Fibroblast of mammary gland (primary cell): Measurements from ENCODE around the gene SMYD3.

Experiments
- DNase-seq: peaks from one replicate; pipeline ENCODE4 v3.0.0-alpha.2; 2010; ENCODE audit warnings: low read depth
- H3K4me3 ChIP-seq: 2 replicates; pipeline ENCODE4 v1.5.1; 2011; ENCODE audit warnings: low read depth, mild to moderate bottlenecking, low read length, moderate library complexity; ENCODE audit not compliant: control insufficient read depth
- TF ChIP-seq, protein P1 (sequence below): conservative IDR thresholded peaks from 2 replicates; pipeline ENCODE4 v1.5.1; 2011; ENCODE audit warnings: low read depth, low read length, inconsistent platforms; ENCODE audit not compliant: control insufficient read depth, insufficient read depth

The SMYD3 gene

DNA sequence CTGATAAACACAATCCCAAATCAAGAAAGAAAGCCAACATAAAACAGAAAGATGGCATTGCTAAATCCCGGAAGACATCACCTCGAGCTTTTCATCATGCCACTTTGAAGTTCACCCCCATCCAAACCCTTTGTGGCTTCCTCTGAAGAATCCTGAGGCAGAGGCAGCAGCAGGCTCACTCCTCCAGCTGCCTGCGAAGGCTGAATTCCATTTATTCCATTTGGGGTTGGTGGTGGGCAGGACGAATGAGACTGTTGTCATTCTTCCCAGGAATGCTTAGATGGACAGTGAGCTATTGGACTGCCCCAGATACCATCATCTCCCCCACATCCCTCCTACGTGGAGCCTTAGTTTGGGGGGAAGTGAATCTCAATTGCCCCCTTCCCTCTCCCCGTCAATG lies 437.5 kb downstream of the SMYD3 start:
- no peak overlapping the region for H3K4me3 ChIP-seq
- TF ChIP-seq, protein P1, sequence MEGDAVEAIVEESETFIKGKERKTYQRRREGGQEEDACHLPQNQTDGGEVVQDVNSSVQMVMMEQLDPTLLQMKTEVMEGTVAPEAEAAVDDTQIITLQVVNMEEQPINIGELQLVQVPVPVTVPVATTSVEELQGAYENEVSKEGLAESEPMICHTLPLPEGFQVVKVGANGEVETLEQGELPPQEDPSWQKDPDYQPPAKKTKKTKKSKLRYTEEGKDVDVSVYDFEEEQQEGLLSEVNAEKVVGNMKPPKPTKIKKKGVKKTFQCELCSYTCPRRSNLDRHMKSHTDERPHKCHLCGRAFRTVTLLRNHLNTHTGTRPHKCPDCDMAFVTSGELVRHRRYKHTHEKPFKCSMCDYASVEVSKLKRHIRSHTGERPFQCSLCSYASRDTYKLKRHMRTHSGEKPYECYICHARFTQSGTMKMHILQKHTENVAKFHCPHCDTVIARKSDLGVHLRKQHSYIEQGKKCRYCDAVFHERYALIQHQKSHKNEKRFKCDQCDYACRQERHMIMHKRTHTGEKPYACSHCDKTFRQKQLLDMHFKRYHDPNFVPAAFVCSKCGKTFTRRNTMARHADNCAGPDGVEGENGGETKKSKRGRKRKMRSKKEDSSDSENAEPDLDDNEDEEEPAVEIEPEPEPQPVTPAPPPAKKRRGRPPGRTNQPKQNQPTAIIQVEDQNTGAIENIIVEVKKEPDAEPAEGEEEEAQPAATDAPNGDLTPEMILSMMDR, result no peak
- DNase-seq, result no peak

DNA sequence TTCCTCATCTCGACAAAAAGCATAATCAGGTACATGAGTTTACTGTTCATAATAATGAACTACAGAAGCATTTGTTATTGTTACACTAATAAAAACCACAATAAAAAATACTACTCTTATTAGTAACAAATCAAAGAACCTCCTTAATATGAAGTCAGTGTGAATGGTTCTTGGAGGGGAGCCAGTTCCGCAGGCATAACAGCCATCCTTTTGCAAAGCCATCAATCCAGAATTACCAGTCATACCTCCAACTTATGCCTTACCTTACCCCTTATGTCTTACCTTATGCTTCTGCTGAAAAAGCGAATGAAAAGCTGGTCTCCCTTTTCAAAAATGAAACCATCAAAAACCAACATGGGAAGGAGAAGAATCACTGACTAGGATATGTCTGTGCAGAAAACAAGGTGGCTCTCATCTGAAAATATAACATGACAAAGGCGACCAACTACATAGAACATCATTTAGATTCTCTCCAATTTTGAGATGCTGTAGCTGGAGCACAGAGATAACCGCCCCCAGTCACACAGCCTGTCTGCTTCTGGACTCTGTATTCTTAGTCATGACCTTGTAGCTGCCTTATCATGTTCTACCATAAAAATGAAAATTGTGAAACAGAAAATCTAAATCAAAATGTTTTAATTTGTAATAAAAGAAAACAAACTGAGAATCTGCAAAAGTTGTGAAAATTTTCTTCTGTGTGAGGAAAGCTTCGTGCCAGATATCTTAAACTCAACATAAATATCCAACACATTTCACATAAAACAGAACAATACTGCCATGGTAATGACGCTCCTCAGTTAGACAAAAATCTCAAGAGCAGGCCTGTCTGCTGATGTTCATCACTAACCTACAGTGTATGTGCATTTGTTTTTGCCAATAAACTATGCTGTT lies 438.2 kb downstream of the SMYD3 start:
- no peak overlapping the region for H3K4me3 ChIP-seq
- TF ChIP-seq, protein P1, result no peak
- no peak for DNase-seq

DNA sequence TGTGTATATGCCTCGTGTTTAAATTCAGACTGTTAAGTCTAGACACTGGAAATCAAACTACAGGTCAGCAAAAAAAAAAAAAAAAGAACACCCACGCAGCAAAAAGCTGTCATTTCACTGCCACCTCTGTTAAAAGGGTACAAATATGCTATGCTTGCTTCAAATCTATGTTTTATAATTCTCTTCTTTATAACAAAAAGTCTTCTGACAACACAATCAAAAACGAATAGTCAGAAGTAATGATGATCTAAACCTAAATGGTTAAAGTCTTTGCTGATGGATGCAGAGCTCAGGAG lies 438.9 kb downstream of the SMYD3 start:
- no peak for DNase-seq
- no peak overlapping the region for H3K4me3 ChIP-seq
- TF ChIP-seq, protein P1, result no peak

DNA sequence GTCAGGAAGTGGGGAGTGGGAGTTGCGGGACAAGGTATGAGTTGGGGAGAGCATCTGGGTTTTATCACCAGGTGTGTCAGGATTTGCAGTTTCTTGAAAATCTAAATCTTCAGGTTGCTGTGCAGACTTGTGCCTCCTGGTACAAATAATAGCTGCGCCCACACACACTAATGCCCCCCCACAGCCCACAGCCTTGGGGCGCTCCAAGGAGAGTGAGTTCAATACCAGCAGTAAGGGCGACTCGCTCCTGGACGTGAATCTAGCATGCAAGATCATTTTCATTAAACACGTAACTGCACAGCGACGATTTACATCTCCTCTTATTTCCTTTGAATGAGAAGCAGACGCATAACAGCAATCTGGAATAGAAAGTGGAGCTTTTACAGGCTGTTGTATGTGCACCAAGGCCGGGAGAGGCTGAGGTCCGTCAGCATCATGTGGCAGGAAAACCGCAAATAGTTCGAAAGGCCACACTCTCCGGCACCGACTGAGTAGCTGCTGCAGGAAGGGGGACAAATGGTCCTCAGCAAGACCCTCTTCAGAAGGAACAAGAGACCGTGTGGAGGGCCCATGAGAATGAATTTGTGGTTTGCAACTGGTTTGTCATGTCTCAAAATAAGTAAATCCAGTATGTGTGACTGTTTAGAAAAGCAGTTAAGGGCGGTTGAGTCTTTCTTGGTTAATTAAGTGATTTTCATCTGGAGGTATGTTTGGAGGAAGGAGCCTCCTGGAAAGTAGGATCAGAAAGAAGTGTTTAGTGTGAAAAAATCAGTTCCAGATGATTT lies 439.5 kb downstream of the SMYD3 start:
- no peak overlapping the region for H3K4me3 ChIP-seq
- TF ChIP-seq, protein P1, result no peak

DNA sequence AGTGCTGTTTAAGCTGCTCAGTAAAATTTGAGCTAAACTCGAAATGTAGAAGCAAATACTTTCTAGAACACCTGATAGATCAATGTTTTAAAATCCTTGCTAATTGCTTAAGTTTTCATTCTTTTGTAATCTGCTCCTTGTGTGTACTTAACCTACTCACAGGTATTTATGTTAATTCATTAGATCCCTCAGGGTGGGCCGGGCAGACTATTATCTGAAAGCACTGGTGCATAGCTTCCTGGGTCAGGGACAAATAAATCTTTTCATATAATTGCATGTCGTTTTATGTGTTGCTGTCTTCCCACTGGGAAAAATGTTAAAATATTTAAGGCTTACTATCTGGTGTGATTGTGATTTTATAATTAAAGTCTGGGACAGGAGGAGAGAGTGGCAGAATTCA lies 440.5 kb downstream of the SMYD3 start:
- no peak for DNase-seq
- TF ChIP-seq, protein P1, result no peak
- no peak overlapping the region for H3K4me3 ChIP-seq

More for the DNA sequence above, 439.5 kb downstream of the SMYD3 start:
- DNase-seq, result no peak

DNA sequence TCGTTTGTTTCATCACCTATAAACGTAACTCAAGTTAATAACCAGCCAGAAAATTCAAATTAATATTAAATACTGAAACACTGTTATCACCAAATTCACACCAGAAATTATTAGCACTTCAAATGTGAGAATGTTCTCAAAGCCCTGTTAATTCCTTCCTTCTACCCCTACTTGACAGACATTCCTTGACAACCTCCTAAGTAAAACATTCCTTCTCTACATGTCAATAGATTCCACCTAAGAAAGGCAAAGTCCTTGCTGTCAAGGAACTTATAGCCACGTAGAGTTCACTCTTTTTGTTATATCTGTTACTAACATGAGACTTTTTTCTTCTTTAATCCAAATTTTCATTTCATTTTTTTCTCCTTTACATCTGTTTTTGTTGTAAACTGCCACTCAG lies 441.5 kb downstream of the SMYD3 start:
- TF ChIP-seq, protein P1, result no peak
- no peak for DNase-seq
- H3K4me3 ChIP-seq, result no peak overlapping the region
